ENCODE measurements around the gene SLC1A7.

DNA sequence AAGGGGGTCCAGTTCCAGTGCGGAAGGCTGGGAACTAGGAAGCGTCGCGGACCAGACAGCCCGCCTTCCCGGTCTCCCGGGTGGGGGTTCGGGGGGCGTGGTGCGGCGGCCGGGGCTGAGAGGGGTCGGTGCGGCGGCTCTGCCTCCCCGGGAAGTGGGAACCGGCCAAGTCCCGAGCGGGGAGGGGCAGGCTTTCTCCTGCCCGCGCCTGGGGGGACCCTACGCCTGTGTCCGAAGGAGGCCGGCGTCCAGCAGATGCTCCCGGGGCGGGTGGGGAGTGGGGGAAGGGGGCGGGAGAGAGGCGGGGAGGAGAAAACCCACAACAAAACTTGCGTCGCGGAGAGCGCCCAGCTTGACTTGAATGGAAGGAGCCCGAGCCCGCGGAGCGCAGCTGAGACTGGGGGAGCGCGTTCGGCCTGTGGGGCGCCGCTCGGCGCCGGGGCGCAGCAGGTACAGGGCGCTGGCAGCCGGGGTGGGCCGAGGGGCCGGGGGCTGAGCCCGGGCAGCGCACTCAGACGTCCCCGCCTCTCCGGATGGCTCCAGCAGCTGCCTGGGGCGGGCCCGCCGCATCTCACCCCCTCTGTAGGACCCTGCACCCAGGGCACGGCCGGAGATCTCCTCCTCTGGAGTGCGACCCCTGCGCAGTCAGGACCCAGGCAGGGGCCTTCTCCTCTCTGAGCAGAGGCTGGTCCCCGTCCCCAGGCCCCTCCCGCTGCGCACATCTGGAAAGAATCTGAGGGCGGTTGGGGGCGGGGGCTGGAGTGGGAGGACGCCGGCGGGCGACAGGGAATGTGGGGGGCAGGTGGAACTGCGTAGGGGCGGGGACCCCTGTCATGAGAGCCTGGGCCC is 80.4 kb downstream of the SLC1A7 start, which contains the start of gene PODN:
- TF ChIP-seq, protein P1, sequence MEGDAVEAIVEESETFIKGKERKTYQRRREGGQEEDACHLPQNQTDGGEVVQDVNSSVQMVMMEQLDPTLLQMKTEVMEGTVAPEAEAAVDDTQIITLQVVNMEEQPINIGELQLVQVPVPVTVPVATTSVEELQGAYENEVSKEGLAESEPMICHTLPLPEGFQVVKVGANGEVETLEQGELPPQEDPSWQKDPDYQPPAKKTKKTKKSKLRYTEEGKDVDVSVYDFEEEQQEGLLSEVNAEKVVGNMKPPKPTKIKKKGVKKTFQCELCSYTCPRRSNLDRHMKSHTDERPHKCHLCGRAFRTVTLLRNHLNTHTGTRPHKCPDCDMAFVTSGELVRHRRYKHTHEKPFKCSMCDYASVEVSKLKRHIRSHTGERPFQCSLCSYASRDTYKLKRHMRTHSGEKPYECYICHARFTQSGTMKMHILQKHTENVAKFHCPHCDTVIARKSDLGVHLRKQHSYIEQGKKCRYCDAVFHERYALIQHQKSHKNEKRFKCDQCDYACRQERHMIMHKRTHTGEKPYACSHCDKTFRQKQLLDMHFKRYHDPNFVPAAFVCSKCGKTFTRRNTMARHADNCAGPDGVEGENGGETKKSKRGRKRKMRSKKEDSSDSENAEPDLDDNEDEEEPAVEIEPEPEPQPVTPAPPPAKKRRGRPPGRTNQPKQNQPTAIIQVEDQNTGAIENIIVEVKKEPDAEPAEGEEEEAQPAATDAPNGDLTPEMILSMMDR (IDR thresholded peaks at IDR 0.05; ENCODE audit: low read length) = no peak
- TF ChIP-seq EZH2 (IDR thresholded peaks at IDR 0.05; ENCODE audit: borderline replicate concordance, low read length) = no peak

Data from OCI-LY1 (cell line).